Measurements from ENCODE around the gene GAPDH.

- no peak for TF ChIP-seq CTCF (IDR thresholded peaks at IDR 0.05)
- TF ChIP-seq POLR2A (IDR thresholded peaks at IDR 0.05), result no peak
These were observed 50.0 kb downstream of the GAPDH start for GRCh38 chr12:6584293-6584692.

Data from body of pancreas (tissue), 4 donors.